ENCODE results near the gene VAV3.
A peak's percentile ranks its signal among the peaks of the same experiment; 100 is the strongest.

VAV3 gene, protein sequence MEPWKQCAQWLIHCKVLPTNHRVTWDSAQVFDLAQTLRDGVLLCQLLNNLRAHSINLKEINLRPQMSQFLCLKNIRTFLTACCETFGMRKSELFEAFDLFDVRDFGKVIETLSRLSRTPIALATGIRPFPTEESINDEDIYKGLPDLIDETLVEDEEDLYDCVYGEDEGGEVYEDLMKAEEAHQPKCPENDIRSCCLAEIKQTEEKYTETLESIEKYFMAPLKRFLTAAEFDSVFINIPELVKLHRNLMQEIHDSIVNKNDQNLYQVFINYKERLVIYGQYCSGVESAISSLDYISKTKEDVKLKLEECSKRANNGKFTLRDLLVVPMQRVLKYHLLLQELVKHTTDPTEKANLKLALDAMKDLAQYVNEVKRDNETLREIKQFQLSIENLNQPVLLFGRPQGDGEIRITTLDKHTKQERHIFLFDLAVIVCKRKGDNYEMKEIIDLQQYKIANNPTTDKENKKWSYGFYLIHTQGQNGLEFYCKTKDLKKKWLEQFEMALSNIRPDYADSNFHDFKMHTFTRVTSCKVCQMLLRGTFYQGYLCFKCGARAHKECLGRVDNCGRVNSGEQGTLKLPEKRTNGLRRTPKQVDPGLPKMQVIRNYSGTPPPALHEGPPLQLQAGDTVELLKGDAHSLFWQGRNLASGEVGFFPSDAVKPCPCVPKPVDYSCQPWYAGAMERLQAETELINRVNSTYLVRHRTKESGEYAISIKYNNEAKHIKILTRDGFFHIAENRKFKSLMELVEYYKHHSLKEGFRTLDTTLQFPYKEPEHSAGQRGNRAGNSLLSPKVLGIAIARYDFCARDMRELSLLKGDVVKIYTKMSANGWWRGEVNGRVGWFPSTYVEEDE

DNA sequence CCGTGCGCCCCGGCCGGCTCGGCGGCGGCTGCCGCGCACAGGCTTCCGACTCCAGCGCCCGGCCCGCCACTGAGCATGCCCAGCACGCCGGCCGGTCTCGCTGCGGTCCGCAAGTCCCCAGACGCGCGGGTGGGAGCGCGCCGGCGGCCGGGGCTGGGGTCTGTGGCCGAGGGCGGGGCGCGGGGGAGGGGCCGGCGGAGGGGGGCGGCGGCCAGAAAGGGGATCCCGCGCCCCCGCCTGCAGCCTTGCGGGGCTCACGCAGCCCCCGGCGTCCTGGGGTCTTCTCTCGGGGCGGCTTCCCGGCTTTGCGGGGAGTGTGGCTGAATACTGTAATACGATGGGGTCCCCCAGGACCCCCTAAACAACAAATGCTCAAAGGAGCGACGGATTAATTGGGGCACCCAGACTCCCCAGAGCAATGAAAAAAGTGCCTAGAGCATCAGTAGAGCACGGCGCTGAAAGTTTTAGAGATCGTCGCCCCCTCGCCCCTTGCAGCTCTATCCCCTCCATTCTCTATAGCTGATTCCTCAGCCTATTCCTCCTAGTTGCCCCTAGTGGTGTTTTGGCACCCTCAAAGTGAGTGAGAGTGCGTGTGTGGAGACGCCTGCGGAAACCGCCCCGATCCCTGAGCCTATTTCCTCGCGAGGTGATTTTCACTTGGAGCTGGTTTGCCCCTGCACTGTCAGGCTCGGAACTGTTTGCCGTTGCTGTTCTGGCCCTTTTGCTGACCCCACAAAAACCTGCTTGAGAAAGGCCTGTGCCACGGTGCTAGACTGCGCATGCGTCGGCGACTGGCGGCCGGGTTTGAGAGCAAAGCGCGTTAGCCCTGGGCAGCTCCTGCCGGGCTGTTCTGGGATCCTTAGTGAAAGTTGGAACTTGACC is at the start of gene VAV3:
Gene VAV3, minus strand, starts transcription at position 71 of the 882 bp plus-strand sequence. CDS start 311 bp downstream, outside the sequence.
- DNase-seq (ENCODE audit: low read depth) = peak; percentile 77
- peak within 1 kb of the TSS; percentile 63 for H3K4me3 ChIP-seq (ENCODE audit: low read depth, low read length)

DNA sequence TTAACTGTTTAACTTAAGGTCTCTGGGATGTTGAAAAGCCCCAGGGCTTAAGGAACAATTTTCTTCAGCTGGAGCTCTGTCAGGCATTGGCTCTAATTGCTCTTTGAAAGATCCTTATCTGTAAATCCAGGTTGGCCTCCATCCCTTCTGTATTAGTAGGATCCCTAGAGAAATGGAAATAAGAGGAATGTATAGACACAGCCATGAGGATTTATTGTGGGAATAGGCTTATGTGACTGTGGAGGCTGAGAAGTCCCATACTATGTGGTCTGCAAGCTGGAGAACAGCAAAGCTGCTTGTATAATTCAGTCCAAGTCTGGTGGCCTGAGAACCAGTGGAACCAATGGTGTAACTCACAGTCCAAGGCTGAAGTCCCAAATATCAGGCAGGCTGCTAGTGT is 47.6 kb upstream of the VAV3 start:
- DNase-seq (ENCODE audit: low read depth) = no peak
- no peak overlapping the region for H3K4me3 ChIP-seq (ENCODE audit: low read depth, low read length)
- TF ChIP-seq, protein P1, sequence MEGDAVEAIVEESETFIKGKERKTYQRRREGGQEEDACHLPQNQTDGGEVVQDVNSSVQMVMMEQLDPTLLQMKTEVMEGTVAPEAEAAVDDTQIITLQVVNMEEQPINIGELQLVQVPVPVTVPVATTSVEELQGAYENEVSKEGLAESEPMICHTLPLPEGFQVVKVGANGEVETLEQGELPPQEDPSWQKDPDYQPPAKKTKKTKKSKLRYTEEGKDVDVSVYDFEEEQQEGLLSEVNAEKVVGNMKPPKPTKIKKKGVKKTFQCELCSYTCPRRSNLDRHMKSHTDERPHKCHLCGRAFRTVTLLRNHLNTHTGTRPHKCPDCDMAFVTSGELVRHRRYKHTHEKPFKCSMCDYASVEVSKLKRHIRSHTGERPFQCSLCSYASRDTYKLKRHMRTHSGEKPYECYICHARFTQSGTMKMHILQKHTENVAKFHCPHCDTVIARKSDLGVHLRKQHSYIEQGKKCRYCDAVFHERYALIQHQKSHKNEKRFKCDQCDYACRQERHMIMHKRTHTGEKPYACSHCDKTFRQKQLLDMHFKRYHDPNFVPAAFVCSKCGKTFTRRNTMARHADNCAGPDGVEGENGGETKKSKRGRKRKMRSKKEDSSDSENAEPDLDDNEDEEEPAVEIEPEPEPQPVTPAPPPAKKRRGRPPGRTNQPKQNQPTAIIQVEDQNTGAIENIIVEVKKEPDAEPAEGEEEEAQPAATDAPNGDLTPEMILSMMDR (conservative IDR thresholded peaks at IDR 0.05; ENCODE audit: low read depth, low read length) = no peak

More for the DNA sequence above, at the start of gene VAV3:
- TF ChIP-seq, protein P1 (conservative IDR thresholded peaks at IDR 0.05; ENCODE audit: low read depth, low read length) = peak; percentile 21

DNA sequence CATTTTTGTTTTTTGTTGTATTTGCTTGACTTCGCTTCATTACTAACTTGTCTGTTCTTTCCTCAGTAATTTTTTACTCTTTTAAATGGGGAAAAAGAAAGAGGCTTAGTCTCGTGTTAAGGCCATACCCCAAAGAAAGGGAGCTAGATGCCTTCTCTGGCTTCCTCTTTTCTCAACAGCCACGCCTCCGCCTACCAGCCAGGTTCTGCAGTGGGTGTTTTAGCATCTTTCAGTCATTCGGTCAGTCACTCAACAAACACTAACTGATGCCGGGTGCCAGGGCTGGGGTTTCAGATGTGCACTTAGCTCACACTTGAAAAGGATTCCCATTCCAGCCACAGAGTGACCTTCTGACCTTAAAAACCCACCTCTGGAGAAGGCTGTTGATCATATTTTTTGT is 46.3 kb upstream of the VAV3 start:
- no peak for DNase-seq (ENCODE audit: low read depth)
- TF ChIP-seq, protein P1 (conservative IDR thresholded peaks at IDR 0.05; ENCODE audit: low read depth, low read length) = no peak
- no peak overlapping the region for H3K4me3 ChIP-seq (ENCODE audit: low read depth, low read length)

DNA sequence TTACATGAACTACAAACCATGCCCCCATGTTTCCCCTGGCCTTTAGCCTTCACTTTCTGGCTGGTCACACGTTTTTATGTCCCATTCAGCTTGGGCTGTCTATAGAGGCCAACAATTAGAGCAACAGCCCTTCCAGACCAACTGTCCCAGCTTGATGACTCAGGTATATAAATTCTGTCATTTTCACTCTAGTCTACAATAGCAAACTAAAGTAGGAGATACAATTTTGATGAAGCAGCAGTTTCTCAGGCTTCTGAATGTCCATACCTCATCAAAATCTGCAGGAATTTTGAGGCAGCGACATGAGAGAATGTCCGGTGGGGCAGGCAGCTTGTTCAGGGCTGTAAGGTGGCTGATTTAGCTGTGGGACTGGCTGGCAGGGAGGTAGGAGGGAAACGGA is 45.6 kb upstream of the VAV3 start:
- TF ChIP-seq, protein P1 (conservative IDR thresholded peaks at IDR 0.05; ENCODE audit: low read depth, low read length) = no peak
- no peak overlapping the region for H3K4me3 ChIP-seq (ENCODE audit: low read depth, low read length)
- DNase-seq (ENCODE audit: low read depth) = no peak

DNA sequence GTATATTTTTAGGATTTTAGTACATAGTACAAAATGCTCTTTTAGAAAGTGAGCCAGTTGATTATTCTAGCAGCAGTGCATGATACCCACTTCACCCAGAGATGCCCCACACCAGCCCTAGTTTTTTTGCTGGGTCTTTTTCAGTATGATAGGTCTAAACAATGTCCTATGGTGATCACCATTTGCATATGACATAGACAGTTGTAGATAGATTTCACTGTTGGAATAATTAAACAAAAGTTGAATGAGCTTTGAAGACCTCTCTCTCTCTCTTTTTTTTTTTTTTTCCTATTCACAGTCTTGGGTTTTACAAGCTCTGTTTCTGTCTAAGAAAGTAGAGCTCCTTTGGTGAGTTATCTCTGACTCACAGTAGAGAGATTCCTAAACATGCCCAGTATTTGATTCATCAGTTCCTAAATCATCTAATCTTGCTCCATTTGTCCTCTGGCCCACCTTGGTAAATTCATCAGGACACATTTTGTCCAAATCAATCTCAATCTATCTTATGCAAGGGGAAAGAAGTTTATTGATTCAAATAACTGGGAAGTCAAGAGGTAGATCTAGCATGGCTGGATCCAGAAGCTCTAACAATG is 44.7 kb upstream of the VAV3 start:
- H3K4me3 ChIP-seq (ENCODE audit: low read depth, low read length) = no peak overlapping the region
- DNase-seq (ENCODE audit: low read depth) = peak; percentile 65
- TF ChIP-seq, protein P1 (conservative IDR thresholded peaks at IDR 0.05; ENCODE audit: low read depth, low read length) = no peak

DNA sequence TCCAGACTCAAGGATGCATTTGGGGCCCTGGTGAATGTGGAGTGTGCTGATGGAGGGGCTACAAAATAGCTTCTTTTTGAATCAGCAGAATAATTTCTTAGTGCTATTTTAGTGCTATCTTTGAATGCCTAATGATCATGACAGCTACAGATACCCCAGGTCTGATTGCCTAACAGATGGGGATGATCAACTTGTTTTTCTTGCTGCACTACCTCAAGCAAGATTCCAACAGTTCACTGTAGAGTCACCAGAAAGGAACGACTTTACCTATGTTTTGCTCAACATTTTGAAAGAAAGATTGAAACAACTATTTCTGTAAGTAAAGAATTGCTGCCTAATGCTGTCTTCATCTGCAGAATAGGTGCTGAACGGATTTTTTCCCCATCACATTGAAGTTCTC is 42.6 kb upstream of the VAV3 start:
- no peak overlapping the region for H3K4me3 ChIP-seq (ENCODE audit: low read depth, low read length)
- no peak for DNase-seq (ENCODE audit: low read depth)
- TF ChIP-seq, protein P1 (conservative IDR thresholded peaks at IDR 0.05; ENCODE audit: low read depth, low read length) = no peak
